Mesenteric fat pad (tissue), 1 donor: ENCODE data around the gene TTYH3. TPM values are rescaled to one million over a fixed set of nuclear protein-coding genes. Genes with fewer than 3 reads are reported as not detected.
"Not testable (repeated sequence)": the region's sequence is repeated elsewhere in the genome, so short reads cannot be mapped to it uniquely, and the experiment has no call there.

Source experiments
- DNase-seq: peaks from one replicate; pipeline ENCODE4 v3.0.0-alpha.2; 2020; ENCODE audit warnings: low spot score
- total RNA-seq: library from RNA; stranded (reverse); fragmentation: NEBNext Ultra II Directional; extraction: Animal tissue kit (Norgen Biotek cat#: 25700); gene quantifications from one replicate; pipeline ENCODE4 v1.2.1, GENCODE V29; 2021
- donor health status: DM: yes; HTN: yes; CAD: no.

TTYH3 gene
- total RNA-seq, 1 donor from 2014 or later = 107 TPM

- no peak for DNase-seq
Observed at GRCh38 chr7:2681929-2682799, 50.4 kb downstream of the TTYH3 start.

- no peak for DNase-seq
Observed at GRCh38 chr7:2684501-2684900, 52.7 kb downstream of the TTYH3 start.

- no peak for DNase-seq
Observed at GRCh38 chr7:2686101-2686500, 54.3 kb downstream of the TTYH3 start.

DNA sequence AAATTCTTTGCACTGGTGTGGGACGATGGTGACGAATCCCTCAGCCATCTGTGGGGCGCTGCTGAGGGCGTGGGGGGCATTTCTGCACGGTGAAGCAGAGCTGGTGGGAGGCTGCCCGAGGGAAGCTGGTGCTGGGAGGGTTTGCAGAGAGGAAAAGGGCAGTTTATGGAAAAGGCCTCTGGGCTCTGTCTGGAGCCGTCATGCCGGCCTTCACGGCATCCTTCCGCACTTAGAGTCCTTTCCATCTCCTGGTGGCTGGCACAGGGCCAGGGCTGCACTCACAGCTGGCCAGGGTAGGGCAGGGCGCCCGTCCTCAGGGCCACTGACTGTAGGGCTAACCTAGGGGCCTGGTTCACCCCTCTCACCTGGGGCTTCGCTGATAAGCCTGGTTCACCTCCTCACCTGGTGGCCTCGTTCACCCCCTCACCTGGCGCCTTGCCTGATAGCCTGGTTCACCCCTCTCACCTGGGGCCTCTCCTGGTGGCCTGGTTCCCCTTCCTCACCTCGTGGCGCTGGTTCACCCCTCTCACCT is 55.6 kb downstream of the TTYH3 start:
- DNase-seq = no peak

DNA sequence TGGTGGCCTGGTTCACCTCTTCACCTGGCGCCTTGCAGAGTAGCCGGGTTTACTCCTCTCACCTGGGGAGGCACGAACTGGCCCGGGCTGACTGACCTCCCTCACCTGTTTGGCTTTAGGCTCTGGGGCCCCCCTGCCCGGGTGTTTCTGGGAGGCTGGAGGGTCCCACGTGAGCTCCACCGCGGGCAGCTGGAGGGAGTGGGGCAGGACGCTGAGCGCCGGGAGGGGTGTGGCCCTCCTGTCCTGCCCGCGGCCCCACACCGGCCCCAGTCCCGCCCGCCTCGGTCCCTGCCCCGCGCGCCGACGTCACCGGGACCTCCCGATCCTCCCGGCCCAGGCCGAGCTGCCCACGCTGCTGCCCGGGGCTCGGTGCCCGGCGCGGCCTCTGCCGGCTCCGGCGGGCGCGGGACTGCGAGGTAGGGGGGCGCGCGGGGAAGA is 56.1 kb downstream of the TTYH3 start, which contains the start of gene AMZ1:
AMZ1 (plus strand) TSS at position 322 of the 438 bp plus-strand sequence. CDS start 12,250 bp downstream, outside the sequence.
- no peak for DNase-seq

- no peak for DNase-seq
Observed at GRCh38 chr7:2688409-2689342, 56.9 kb downstream of the TTYH3 start.

DNA sequence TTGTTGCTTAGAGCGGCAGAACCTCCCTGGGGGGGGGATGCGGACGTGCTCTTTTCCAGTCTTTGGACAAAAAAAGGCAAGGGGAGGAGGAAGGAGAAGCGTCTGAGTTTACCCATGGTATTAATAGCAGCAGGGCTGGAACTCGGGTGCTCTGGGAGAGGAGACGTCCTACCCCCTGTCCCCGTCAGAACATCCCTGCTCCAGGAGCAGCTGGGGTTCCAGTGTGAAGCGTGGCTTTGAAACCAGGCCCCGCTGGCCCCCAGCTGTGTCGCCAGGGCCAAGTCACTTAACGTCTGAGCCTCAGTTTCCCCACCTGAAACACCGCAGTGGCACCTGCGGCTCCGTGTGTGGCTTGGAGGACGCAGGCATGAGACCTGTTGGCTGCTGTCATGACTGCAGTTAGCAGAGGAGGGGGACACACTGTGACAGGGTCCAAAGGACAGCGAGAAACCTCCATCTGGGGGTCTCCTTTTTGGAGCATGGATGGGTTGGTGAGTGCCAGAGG is 57.6 kb downstream of the TTYH3 start:
- DNase-seq = no peak

- no peak for DNase-seq
Observed at GRCh38 chr7:2689951-2690705, 58.3 kb downstream of the TTYH3 start.

DNA sequence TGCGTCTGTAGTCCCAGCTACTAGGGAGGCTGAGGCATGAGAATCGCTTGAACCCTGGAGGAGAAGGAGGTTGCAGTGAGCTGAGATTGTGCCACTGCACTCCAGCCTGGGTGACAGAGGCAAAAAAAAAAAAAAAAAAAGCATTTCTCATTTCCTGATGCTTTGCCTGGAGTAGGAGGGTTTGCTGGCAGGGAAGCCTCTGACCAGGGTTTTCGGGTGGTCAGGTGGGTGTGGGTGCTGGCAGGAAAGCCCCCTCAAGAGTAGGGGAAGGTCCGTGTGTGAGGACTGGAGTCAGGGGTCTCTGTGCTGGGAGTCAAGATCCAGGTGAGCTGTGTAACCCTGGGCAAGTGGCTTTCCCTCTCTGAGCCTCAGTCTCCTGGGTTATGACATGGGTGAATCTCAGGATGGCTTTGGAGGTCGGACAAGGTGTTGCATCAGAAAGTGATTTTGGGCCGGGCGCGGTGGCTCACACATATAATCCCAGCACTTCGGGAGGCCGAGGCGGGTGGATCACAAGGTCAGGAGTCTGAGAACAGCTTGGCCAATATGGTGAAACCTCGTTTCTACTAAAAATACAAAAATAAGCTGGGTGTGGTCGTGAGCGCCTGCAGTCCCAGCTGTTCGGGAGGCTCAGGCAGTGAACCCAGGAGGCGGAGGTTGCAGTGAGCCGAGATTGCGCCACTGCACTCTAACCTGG is 59.4 kb downstream of the TTYH3 start:
- DNase-seq = no peak

DNA sequence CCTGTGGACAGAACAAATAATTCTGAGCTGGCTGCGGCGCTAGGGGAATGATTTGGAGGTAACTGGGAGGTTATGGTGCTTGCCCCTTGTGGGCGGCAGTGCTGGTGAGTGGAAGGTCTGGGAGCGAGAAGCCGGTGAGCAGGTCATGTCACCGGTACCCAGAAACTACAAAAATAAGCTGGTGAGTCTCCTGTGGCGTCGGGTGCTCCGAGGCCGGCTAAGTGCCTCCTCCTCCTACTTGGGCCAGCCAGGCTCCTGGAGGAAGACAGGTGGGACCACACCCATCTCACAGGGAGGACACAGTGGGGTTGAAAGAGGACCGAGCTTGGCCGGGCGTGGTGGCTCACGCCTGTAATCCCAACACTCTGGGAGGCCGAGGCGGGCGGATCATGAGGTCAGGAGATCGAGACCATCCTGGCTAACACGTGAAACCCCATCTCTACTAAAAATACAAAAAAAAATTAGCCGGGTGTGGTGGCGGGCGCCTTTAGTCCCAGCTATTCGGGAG is 60.2 kb downstream of the TTYH3 start:
- not testable (repeated sequence) for DNase-seq

- no peak for DNase-seq
Observed at GRCh38 chr7:2692543-2692942, 60.8 kb downstream of the TTYH3 start.

DNA sequence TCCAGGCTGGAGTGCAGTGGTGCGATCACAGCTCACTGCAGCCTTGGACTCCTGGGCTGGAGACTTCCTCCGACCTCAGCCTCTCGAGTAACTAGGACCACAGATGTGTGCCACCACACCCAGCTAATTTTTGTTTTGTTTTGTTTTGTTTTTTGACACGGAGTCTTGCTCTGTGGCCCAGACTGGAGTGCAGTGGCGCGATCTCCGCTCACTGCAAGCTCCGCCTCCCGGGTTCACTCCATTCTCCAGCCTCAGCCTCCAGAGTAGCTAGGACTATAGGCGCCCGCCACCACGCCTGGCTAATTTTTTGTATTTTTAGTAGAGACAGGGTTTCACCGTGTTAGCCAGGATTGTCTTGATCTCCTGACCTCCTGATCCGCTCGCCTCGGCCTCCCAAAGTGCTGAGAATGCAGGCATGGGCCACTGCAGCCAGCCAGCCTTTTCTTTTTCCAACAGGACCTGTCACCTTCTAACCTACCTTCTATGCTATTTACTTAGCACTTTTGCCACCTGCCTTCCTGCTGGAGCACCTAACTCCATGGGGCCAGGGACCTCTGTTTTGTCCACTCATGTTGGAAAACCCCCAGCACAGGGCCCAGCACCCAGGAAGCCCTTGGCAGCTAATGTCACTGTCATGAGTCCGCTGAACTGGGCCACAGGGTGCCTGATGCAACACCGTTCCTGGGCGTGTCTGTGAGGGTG is 61.8 kb downstream of the TTYH3 start:
- not testable (repeated sequence) for DNase-seq

DNA sequence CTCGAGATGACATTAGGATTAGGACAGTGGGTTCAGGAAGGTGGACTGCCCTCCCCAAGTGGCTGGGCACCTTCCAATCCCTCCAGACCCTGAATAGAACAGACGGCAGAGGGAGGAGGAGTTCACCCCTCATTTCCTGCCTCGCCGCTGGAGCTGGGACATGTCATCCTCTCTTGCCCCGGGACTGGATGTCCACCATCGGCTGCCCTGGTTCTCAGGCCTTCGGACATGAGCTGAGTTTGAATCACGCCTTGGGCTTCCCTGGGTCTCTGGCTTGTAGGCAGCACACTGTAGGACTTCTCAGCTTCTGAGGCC is 62.3 kb downstream of the TTYH3 start:
- DNase-seq = not testable (repeated sequence)

GRCh38 chr7:2698581-2699288 is 66.9 kb downstream of the TTYH3 start:
- DNase-seq = no peak

DNA sequence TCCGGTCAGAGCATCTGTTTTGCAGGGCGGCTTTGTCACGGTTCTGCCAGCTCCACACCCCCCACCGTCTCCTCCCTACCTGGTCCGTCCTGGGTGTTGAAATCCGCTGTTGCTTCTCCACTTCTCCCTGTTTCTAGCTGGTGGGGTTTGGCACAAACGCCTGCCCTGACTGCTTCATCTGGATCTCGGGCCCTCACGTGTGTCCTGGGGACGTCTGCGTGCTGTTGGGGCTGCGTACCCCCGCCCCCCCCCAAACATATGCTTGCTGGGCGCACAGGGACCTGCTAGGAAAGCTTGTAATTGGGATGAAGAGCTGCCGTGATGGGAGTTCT is 67.5 kb downstream of the TTYH3 start:
- no peak for DNase-seq

DNA sequence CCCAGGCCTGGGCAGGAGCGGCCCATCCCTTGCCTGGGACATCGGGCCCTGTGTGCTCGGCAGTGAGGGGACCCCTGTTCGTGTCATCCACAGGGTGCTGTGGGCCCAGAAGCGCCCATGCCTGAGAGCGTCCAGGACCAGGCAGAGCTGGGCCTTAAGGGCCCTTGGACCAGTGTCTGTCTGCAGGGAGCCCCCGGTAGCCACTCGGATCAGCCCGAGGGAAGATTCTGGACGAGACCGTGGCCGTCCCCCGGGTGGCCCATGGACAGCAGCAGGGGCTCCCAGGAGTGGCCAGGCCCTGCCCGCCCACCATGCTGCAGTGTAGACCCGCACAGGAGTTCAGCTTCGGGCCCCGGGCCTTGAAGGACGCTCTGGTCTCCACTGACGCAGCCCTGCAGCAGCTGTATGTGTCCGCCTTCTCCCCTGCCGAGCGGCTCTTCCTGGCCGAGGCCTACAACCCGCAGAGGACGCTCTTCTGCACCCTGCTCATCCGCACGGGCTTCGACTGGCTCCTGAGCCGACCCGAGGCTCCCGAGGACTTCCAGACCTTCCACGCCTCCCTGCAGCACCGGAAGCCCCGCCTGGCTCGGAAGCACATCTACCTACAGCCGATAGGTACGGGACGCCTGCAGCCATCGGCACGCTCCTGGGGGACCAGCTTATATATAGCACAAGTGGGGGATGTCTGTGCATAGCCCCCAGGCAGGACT is 68.5 kb downstream of the TTYH3 start:
- no peak for DNase-seq

DNA sequence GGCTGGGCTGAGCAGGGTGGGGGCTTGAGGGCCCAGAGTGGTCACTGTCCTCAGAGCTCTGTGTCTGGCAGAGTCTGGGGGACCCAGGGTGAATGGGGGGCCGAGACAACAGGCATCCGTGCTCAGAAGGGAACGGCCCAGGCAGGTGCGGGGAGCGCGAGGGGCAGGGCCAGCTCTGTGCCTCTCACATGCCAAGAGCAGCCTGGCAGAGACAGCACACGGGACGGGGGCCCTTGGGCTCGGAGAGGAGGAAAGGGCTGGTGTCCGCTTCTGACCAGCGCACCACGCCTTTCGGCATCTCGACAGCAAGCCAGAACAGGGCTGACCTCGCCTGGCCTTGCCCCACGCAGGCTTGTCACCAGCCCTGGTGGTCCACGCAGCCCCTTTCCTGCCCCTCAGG is 69.6 kb downstream of the TTYH3 start:
- no peak for DNase-seq
